ENCODE measurements around the gene UBALD2. TPM values are rescaled to one million over a fixed set of nuclear protein-coding genes. Genes with fewer than 3 reads are reported as not detected.
A peak's percentile ranks its signal among the peaks of the same experiment; 100 is the strongest.

Gene UBALD2
- polyA plus RNA-seq, 3 donors: 1.4 to 88.6 (median 2.2) TPM

- Mint-ChIP-seq H3K27me3 (ENCODE audit: low read depth in 3 of 3) (peaks cover 0 to 3% (median 0%) of the 10 kb centered on the region in 3 donors), H3K4me3 (peak overlapping the region; percentile 69 to 77), H3K36me3 (peaks cover 22 to 30% of the 10 kb centered on the region in 2 donors), H3K4me1 (peaks cover 71% of the 10 kb centered on the region), H3K27ac (peak overlapping the region; percentile 95 to 98 (median 96)), H3K9me3 (no peaks in the 10 kb centered on the region)
- no peak for TF ChIP-seq CTCF (IDR thresholded peaks at IDR 0.05)
- no peaks in the 10 kb centered on the region for H3K27me3 ChIP-seq (ENCODE audit: control insufficient read depth in 2 of 2, insufficient read depth in 2 of 2, low read length in 2 of 2)
- H3K4me3 ChIP-seq (replicated peaks in 1 of 3; ENCODE audit: low read depth in 2 of 3, low read length in 3 of 3): peak overlapping the region in 1 of 3 experiments; percentile 97
- no peak overlapping the region for H2AFZ ChIP-seq (ENCODE audit: insufficient read depth, low read depth, low read length, poor library complexity, severe bottlenecking)
- H4K20me1 ChIP-seq (ENCODE audit: insufficient read depth, low read length): peaks cover 31% of the 10 kb centered on the region
- intact Hi-C loops (cut with micrococcal nuclease): loop anchor here in 1 of 2 donors (5.0 to 10.0 kb wide), 5 partner anchors 36 to 493 kb away; partner anchors contain the start of genes EXOC7, MFSD11 and SRSF2
- peak overlapping the region; percentile 92 for H3K9ac ChIP-seq (ENCODE audit: insufficient read depth, low read length, poor library complexity, severe bottlenecking)
- peaks cover 75 to 80% of the 10 kb centered on the region in 2 donors for H3K4me1 ChIP-seq (ENCODE audit: control insufficient read depth in 1 of 2, insufficient read depth in 2 of 2, low read length in 2 of 2)
- WGBS (ENCODE audit: insufficient coverage): 13% methylated on average over 1 of the region's 9 CpGs
- H3K9me3 ChIP-seq (replicated peaks in 1 of 2; ENCODE audit: control insufficient read depth in 1 of 2, insufficient read depth in 1 of 2, low read length in 2 of 2): no peaks in the 10 kb centered on the region
- H3K36me3 ChIP-seq (replicated peaks in 1 of 2; ENCODE audit: control insufficient read depth in 1 of 2, insufficient read depth in 2 of 2, low read length in 2 of 2): peaks cover 13 to 16% of the 10 kb centered on the region in 2 donors
- H3K4me2 ChIP-seq (replicated peaks; ENCODE audit: extremely low read depth, low read length, poor library complexity, severe bottlenecking): peak overlapping the region; percentile 86
- H3K27ac ChIP-seq (ENCODE audit: low read depth in 1 of 2, low read length in 2 of 2): peak overlapping the region; percentile 84 to 87
- peak; percentile 93 to 94 (median 94) for DNase-seq
- H3K79me2 ChIP-seq (ENCODE audit: insufficient read depth, low read length): peaks cover 50% of the 10 kb centered on the region
Observed at GRCh38 chr17:76268015-76268749, 3.0 kb downstream of the UBALD2 start.

GRCh38 chr17:76268991-76269981, 4.1 kb downstream of the UBALD2 start:
- peaks cover 0 to 2% (median 0%) of the 10 kb centered on the region in 3 donors for H3K27me3 Mint-ChIP-seq (ENCODE audit: low read depth in 3 of 3)
- WGBS (ENCODE audit: insufficient coverage): 93% methylated on average over 5 of the region's 12 CpGs
- peaks cover 22 to 30% of the 10 kb centered on the region in 2 donors for H3K36me3 Mint-ChIP-seq
- Histone ChIP-seq H3K27me3 (ENCODE audit: control insufficient read depth in 2 of 2, insufficient read depth in 2 of 2, low read length in 2 of 2) (no peaks in the 10 kb centered on the region), H3K9me3 (replicated peaks in 1 of 2; ENCODE audit: control insufficient read depth in 1 of 2, insufficient read depth in 1 of 2, low read length in 2 of 2) (no peaks in the 10 kb centered on the region), H3K4me1 (ENCODE audit: control insufficient read depth in 1 of 2, insufficient read depth in 2 of 2, low read length in 2 of 2) (peaks cover 72 to 80% of the 10 kb centered on the region in 2 donors), H4K20me1 (ENCODE audit: insufficient read depth, low read length) (peaks cover 31% of the 10 kb centered on the region), H2AFZ (ENCODE audit: insufficient read depth, low read depth, low read length, poor library complexity, severe bottlenecking) (no peak overlapping the region), H3K79me2 (ENCODE audit: insufficient read depth, low read length) (peaks cover 50% of the 10 kb centered on the region), H3K4me3 (replicated peaks in 1 of 3; ENCODE audit: low read depth in 2 of 3, low read length in 3 of 3) (peak overlapping the region in 1 of 3 experiments; percentile 97), H3K36me3 (replicated peaks in 1 of 2; ENCODE audit: control insufficient read depth in 1 of 2, insufficient read depth in 2 of 2, low read length in 2 of 2) (peaks cover 13 to 16% of the 10 kb centered on the region in 2 donors), H3K4me2 (replicated peaks; ENCODE audit: extremely low read depth, low read length, poor library complexity, severe bottlenecking) (peak overlapping the region; percentile 86), H3K9ac (ENCODE audit: insufficient read depth, low read length, poor library complexity, severe bottlenecking) (no peak overlapping the region), H3K27ac (ENCODE audit: low read depth in 1 of 2, low read length in 2 of 2) (peak overlapping the region; percentile 84 to 87)
- peak overlapping the region; percentile 95 to 98 (median 96) for H3K27ac Mint-ChIP-seq
- intact Hi-C loops (cut with micrococcal nuclease): loop anchor here in 1 of 2 donors (5.0 to 10.0 kb wide), 5 partner anchors 37 to 494 kb away; partner anchors contain the start of genes EXOC7, MFSD11 and SRSF2
- H3K9me3 Mint-ChIP-seq: no peaks in the 10 kb centered on the region
- DNase-seq: no peak
- TF ChIP-seq CTCF (IDR thresholded peaks at IDR 0.05): no peak
- H3K4me3 Mint-ChIP-seq: peak overlapping the region; percentile 30 to 69
- peaks cover 60% of the 10 kb centered on the region for H3K4me1 Mint-ChIP-seq

Measured in CD14-positive monocyte (primary cell).